ENCODE data around the gene GRWD1.

GRWD1 gene

DNA sequence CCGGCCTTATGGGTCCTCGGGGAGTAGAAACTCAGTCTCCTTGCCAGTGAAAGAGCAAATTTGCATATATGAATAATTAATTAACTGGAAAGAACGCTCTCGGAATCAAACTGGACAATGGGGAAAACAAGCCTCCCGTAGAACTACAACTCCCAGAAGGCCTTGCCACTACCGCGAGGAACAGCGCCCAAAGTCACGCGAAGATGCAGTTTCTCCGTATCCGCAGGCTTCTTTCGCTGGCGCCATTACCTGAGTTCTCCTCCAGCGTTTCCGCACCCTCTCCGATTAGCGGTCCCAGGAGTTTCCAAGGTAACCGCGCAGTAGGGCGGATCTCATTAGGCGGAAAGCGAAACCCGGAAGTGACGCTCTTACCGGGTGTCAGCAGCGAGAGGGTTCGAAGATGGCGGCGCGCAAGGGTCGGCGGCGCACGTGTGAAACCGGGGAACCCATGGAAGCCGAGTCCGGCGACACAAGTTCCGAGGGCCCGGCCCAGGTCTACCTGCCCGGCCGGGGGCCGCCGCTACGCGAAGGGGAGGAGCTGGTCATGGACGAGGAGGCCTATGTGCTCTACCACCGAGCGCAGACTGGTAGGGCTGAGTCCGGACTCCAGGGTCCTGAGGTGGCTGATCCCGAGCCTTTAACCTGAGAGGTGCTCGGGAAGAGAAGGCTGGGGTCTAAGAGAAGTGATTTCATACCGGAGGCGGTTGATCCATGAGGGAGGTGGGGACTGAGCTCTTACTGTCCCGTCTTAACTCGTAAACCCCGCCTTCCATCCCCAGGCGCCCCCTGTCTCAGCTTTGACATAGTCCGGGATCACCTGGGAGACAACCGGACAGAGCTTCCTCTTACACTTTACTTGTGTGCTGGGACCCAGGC lies at the start of gene GRWD1:
Gene GRWD1, plus strand, starts transcription at position 378 of the 876 bp plus-strand sequence. Its CDS starts 23 bp downstream, at position 401.
- peak; percentile 98 for DNase-seq

DNA sequence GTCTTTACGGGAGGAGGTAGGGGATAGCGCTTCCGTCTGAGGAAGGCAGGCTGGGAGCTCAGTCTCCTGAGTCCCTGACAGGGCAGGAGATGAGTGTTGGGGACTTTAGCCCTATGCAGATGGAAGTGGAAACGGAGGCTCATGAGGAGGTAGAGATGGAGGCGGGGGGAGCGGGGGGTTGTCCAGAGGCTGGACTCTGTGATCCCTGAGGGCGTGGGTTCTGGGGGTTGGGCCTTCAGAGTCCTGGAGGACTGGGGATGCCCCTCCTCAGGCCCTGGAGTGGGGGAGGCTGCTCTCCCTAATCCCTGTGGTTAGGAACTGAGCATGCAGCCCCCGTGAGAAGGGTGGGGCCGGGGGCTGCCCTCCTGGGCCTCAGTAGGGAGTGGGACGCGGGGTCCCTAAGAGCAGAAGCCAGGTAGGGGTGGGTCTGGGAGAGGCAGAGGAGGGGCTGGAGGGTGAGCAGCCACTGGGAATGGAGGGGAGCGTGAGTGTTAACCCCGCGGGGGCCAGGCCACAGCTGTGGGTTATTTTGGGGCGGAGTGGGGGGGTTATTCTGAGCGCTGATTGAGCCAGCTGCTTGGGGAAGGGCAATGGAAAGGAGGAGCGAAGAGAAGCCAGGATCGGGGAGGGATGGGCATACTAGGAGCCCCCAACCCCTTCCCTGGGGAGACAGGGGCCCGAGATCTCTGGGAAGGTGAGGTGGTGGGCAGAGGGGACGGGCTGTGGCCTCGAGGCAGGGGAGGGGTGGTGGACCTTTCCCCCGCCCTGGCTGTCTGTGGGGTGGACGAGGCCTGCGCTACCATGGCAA lies 49.6 kb upstream of the GRWD1 start:
- no peak for DNase-seq

- no peak for DNase-seq
Observed at GRCh38 chr19:48396824-48397176, 49.0 kb upstream of the GRWD1 start.

DNA sequence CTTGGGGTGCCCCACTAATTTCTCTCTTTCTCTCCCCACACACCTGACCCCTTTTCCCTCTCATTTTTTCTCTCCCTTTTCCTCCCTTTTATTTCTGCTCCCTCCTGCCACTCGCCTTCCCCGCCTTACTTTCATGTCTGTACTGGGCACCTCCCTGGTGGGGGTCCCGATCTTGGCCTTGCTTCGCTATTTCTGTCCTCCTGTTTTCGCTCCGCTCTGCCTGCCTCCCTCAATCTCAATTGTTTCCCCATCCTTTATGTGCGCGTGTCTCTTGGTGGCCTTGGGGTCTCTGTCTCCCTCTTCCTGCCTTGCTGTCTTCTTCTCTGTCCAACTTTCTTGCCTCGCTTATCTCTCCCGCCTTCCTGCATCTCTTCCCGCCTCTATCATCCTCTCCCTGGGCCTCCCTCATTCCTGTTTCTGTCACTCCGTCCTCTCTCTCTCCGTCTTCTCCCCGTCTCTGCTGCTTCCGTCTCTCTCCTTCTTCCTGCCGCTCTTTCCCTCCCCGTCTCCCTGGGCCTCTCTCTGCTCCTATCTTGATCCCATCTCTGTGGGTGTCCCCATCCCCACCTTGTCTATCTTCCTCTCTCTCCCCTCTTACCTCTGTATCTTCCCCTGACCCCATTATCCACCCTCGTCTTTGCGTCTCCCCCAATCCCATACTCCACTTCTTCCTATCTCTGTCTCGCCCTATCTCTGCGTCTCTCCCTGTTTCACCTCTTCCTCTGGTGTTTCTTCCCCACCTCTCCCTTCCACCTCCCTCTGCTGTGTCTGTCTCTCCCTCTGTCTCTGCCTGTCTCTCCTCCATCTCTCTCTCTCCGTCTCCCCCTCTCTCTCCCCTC lies 48.3 kb upstream of the GRWD1 start:
- no peak for DNase-seq

GRCh38 chr19:48398102-48398374 lies 47.7 kb upstream of the GRWD1 start:
- no peak for DNase-seq

- DNase-seq: peak; percentile 92
Observed at GRCh38 chr19:48398375-48399235, 47.2 kb upstream of the GRWD1 start.

DNA sequence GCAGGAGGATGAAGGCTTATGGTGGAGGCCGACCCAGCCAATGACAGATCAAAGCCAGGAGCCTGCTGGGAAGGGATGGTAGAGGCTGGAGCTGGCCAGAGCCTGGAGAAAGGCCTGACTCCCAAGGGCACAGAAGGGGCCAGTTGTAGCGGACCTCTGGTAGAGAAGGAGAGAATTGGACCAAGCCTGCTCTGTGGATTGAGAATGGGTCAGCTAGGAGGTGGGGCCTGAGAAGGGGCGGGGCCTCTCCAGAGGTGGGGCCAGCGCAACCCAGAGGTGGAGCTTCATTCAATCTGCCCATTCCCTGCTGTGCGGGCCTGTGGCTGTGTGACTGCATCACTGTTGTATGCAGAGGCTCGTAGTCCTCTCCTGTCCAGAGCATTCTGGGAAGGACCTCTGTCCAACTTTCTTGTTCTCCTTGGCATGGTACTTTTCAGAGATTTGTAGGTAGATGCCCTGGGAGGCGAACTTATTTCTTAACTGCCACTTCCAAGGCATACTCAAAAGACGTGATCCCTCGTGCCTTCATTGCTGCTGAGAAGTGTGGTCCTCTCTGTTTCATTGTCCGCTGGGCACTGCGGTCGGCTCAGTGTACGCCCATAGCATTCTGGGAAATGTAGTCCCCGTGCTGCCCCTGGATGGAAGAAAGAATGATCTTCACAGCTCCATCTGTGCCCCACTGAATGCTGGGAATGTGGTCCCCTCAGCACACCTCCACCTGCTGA lies 45.6 kb upstream of the GRWD1 start:
- DNase-seq: peak; percentile 22

DNA sequence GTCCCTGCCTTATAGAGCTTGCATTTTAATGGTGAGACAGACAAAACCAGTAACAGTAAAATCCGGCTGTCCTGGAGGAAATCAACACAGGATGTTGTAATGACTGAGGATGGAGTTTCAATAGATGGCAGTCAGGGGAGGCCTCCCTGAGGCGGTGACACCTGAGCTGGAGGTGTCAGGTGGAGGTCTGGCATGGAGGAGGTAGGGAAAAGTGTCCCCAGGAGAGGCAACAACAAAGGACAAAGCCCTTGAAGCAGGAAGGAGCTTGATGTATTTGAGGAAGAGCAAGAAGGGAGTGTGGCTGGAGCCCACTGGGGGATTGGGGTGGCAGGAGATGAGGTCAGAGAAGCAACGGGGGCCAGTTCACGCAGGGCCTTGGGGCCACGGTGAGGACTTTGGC lies 44.5 kb upstream of the GRWD1 start:
- DNase-seq: no peak

DNA sequence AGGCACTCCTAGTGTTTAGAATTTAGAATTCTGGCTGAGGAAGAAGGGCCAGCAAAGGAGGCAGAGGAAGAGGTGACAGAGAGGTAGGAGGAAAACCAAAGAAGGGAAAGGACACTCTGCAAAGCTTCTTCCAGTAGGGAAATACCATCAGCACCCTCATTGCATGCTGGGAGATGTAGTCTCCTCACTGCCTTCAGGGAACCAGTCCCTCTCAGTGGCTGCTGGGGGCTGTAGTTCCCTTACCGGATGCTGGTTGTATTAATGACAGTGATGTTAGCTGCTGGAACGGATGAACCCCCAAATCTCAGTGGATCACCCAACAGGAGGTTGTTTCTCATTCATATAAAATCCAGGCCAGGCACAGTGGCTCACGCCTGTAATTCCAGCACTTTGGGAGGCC lies 42.2 kb upstream of the GRWD1 start:
- peak; percentile 73 for DNase-seq

DNA sequence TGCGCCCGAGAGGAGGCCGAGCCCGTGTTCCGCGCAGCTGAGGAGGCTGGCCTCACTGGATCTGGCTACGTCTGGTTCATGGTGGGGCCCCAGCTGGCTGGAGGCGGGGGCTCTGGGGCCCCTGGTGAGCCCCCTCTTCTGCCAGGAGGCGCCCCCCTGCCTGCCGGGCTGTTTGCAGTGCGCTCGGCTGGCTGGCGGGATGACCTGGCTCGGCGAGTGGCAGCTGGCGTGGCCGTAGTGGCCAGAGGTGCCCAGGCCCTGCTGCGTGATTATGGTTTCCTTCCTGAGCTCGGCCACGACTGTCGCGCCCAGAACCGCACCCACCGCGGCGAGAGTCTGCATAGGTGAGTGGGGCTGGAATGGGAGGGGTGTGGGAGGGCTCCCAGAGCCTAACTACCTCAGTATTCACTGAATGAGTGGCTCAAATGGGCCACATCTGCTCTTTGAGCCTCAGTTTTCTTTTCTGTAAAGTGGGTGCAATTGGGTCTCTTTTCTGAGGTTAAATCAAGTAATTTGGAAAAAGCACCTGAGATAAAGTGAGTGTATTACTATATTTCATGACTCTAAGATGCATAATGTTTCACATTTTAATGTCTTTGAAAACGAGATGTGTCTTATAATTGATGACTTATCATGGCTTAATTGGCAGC lies 40.6 kb upstream of the GRWD1 start:
- DNase-seq: no peak

DNA sequence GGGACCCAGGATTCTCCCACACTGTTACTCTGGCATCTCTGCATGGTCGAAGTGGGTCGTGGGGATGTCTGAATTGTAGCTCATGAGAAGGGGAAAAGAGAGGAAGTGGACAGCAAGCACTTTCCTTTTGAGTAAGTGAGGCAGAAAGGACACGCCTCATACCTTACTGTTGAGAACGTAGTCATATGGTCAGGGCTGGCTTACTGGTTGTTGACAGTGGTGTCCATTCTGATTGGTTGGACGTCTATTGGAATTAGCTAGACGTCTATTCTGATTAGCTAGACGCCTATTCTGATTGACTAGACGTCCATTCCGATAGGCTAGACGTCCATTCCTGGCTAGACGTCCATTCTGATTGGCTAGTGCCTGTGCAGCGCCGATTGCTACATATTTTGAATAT lies 39.9 kb upstream of the GRWD1 start:
- DNase-seq: no peak

DNA sequence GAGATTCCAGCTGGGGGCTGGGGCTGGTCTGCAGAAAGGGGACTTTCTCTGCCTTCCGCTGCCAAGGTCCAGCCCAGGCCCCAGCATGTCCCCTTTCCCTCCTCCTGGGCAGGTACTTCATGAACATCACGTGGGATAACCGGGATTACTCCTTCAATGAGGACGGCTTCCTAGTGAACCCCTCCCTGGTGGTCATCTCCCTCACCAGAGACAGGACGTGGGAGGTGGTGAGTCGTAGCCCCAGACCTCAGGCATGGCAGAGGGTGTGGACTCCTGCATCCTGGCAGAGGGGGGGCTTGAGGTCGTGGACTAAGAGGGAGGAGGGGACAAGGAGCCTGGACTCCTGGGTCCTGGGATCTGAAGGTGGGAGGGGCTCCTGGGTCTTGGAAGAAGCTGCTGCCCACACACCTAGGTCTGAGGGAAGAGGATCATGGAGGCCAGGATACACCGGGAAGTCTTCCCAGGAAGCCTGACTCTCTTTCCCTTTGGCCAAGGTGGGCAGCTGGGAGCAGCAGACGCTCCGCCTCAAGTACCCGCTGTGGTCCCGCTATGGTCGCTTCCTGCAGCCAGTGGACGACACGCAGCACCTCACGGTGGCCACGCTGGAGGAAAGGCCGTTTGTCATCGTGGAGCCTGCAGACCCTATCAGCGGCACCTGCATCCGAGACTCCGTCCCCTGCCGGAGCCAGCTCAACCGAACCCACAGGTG lies 31.8 kb upstream of the GRWD1 start:
- DNase-seq: no peak

DNA sequence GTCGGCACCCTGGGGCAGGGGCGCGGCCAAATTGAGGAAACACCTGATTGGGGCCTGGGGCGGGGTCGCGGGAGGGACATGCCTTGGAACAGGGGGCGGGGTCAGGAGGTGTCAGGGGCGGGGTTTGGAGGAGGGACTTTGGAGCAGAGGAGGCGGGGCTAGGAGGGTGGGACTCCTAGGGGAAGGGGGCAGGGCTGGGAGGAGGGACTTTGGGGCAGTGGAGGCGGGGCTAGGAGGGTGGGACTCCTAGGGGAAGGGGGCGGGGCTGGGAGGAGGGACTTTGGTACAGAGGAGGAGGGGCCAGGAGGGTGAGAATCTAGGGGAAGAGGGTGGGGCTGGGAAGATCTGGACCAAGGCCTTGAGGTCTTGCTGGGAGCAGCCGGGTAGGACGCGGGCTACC lies 30.4 kb upstream of the GRWD1 start:
- DNase-seq: peak; percentile 85

GRCh38 chr19:48415806-48416221 lies 30.0 kb upstream of the GRWD1 start:
- no peak for DNase-seq

DNA sequence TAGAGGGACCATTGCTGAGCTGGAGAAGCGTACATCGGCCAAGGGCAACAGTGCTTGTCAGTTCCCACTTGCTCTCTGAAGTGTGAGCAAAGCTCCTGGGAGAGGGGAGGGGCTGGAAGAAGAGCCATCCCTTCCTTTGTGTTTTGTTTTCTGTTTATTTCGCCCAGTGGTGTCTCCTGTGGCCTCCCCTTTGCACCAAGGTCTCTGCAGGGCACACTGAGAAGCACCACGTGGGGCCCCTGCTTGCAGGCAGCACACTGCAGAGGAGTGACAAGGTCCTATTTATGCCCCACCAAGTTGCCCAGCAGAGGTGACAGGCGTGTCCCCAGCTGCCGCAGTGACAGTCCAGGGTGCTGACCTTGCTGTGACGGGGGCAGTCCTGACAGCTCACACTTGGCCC lies 28.4 kb upstream of the GRWD1 start:
- DNase-seq: no peak

GRCh38 chr19:48418317-48419064 lies 27.3 kb upstream of the GRWD1 start:
- peak; percentile 45 for DNase-seq

DNA sequence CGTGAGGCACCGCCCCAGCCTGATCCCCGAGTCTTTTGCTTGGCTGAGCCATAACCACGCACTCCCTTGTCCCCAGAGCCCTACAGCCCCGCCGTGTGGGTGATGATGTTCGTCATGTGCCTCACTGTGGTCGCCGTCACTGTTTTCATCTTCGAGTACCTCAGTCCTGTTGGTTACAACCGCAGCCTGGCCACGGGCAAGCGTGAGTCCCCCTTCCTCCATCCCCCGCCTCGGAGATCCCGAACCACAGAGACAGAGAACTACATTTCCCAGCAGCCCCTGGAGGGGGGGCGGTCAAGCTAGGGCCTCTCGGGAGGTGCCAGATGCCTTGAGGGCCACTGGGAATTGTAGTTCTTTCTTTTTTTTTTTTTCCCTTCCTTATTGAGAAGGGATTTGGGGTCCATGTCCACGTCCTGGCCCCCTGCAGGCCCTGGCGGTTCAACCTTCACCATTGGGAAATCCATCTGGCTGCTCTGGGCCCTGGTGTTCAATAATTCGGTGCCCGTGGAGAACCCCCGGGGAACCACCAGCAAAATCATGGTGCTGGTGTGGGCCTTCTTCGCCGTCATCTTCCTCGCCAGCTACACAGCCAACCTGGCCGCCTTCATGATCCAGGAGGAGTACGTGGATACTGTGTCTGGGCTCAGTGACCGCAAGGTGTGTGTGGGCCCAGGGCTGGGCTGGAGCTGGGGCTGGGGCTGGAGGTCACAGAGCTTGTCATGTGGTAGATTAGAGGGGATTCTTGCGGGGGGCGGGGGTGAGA lies 26.4 kb upstream of the GRWD1 start:
- peak; percentile 87 for DNase-seq

DNA sequence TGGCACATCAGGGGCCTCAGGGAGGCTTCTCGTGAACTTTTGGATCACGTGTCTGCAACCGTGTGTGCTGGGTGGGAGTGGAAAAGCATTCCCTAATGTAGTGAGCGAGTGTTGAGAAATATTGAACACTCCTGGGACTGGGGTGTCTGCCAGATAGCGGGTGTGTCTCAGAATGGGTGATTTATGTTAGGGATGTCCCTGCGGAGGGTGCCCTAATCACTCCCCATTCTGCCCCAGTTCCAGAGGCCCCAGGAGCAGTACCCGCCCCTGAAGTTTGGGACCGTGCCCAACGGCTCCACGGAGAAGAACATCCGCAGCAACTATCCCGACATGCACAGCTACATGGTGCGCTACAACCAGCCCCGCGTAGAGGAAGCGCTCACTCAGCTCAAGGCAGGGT lies 24.2 kb upstream of the GRWD1 start:
- DNase-seq: no peak

GRCh38 chr19:48424694-48425219 lies 21.0 kb upstream of the GRWD1 start:
- DNase-seq: no peak
